Ramos (cell line): ENCODE measurements around the gene USP13.
"Not testable (repeated sequence)": the region's sequence is repeated elsewhere in the genome, so short reads cannot be mapped to it uniquely, and the experiment has no call there.

Source experiments
- in situ Hi-C: fragments of 300-500 bp; cut with MboI; formaldehyde crosslinking; loops from one replicate; pipeline ENCODE4 v1.14.3; 2022; ENCODE audit warnings: low sequenced_read_pairs; ENCODE audit not compliant: unreplicated experiment

USP13 gene

DNA sequence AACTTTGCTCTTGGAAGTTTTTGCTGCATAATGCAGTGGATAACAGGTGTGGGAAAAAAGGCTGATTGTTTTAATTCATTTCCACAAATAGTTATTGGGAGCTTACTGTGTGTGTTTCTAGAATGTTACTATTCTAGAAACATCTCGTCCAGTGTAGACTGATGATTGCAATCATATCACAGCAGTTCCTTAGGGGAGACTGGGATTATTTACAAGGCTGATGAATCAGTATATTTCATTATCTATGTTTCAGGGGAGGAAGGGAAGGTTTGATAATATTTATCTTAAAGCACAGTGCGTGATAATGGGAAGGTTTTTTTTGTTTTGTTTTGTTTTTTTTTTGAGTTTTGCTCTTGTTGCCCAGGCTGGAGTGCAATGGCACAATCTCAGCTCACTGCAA lies 2.4 kb downstream of the USP13 start:
- in situ Hi-C loops, result no loop called here

- in situ Hi-C loops, result no loop called here
Observed at GRCh38 chr3:179658606-179659005, 5.8 kb downstream of the USP13 start.

GRCh38 chr3:179660872-179661271 lies 8.0 kb downstream of the USP13 start:
- in situ Hi-C loops, result no loop called here

GRCh38 chr3:179661777-179662176 lies 8.9 kb downstream of the USP13 start:
- in situ Hi-C loops, result no loop called here

DNA sequence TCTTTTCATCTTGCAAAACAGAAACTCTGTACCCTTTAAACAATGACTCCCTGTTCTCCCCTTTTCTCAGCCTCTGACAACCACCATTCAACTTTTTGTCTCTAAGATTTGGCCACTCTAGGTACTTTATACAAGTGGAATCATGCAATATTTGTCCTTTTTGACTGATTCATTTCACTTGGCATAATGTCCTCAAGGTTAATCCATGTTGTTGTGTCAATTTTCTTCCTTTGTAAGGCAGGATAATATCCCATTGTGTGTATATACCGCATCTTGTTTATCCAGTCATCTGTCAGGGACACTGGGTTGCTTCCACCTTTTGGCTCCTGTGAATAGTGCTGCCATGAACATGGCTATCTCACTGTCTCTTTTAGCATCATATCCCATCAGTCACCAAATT lies 10.3 kb downstream of the USP13 start:
- in situ Hi-C loops, result no loop called here

DNA sequence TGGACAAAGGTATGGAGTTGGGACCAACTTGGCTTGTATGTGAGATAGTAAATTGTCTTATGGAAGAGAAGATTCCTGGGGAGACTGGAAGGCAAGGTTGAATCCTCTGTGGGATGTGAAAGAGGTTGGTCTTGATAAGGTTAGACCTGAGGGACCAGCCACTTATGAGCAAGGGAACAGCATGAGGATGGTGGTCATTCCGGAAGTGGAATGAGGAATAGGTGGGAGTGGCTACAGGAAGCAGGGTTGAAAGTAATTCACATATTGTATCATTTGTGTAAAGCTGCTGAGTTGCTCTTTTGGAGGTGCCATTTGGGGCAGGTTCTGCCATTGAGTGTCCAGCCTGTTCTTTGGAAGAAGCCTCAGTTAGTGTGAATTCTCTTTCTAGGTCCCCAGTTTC lies 13.2 kb downstream of the USP13 start:
- in situ Hi-C loops, result no loop called here

DNA sequence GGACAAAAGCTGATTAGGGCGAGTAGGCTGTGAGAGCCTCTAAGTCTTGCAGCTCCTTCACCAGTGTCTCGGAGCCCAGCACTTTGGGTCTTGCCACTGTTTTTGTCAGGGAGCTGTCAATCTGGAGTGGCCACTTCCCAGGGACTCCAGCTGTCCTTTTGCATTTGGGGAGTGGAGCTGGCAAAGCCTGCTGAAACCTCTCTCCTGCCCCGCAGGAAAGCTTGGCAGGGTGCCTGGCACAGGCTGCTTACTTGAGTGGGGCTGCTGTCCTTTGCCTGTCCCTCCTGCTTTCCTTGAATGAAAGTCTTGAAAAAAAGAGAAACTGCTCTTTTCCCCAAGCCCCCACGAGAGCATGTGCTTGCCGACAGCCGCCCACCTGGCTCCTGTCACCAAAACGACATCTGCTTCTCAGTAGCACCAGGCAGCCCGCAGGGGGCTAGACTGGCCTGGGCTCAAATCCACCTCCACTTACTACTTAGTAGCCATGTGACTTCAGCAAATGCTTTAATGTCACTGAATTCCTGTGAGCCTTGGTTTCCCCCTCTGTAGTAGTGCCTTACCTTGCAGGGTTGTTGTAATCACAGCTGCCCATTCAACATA lies 13.7 kb downstream of the USP13 start:
- in situ Hi-C loops, result no loop called here

DNA sequence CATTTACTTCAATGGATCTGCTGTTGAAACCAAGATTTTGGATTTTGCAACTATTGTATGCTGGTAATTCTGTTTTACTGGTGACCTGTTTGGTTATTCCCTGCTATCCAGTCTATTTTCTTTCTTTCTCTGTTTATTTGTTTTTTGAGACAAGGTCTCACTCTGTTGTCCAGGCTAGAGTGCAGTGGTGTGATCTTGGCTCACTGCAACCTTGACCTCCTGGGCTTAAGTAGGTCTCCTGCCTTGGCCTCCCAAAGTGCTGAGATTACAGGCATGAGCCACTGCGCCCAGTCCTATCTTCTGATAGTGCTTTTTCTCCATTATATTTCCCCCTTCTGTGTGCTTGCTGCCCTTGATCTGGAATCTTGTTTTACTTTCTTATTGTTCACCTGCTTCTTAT lies 15.6 kb downstream of the USP13 start:
- in situ Hi-C loops, result no loop called here

DNA sequence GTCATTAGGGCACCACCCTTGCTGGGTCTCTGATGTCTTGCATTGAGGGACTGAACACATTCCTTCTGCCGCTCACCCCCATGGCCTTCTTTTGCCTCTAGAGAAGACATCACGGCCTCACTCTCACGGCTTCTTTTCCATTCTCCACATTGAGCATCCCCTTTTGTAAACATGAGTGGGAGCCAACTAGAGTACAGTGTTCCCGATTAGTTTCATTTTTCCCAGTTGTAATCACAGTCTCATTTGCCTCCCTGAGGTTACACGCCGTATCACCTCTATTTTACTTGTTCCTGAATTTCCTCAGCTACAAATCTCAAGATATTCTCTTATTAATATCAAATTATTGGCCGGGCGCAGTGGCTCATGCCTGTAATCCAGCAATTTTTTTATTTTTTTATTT lies 17.5 kb downstream of the USP13 start:
- in situ Hi-C loops, result no loop called here

DNA sequence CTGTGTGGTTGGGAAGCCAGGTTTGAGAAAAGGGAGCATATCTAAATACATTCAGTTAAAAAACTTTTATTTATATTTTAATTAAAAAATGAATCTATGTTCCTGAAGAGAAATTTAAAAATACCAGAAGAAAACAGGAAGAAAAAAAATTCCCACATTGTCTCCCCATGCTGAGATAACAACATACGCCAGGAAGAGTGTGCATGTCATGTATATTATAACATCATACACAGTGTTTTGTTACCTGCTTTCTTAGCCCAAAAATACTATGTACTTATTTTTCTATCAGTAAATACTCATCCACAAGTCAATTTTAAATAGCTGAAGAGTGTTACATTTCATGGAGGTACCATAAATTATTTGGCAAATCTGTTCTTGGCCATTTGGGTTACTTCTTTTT lies 18.5 kb downstream of the USP13 start:
- in situ Hi-C loops, result no loop called here

DNA sequence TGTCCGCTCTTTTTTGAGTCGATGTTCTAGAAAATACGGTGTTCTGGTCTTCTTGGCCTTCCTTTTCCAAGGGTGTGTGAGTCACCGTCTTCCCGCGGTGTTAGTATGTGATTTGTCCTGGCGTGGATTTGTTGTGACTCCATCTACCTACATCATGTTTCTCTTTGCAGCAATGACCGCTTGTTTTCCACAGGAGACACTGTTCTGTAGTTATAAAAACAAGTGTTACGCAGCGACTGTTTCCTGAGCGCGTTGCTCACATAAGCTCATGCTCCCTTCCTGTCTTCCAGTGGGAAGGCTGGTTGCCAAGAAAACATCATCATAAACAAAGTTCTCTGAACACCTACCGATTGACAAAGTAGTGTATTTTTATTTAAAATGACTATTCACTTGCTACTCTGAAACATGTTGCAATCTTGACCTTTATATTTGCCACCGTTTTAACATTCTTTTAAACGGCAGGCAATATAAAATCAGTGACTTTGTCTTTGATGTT lies 19.0 kb downstream of the USP13 start:
- in situ Hi-C loops, result no loop called here

GRCh38 chr3:179672918-179673317 lies 20.1 kb downstream of the USP13 start:
- in situ Hi-C loops, result no loop called here

DNA sequence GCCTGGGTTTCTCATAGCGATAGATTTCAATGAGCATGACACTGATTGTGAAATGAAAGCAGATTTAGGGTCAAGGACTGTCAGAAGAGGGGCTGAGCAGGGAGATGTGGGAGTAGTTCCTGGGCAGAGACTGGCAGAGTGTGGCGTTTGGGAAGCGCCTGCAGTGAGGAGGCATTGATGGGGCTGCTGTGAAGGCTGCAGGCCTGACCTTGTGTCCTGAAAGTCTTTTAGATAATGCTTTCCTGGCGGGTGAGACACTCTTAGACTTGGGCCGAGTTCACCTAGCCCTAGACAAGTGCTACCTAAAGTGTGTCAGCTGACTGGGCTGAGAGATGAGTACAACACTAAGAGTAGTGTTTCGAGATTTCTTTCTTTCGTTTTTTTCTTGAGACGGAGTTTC lies 20.7 kb downstream of the USP13 start:
- in situ Hi-C loops, result no loop called here

- in situ Hi-C loops, result no loop called here
Observed at GRCh38 chr3:179676081-179676480, 23.2 kb downstream of the USP13 start.

DNA sequence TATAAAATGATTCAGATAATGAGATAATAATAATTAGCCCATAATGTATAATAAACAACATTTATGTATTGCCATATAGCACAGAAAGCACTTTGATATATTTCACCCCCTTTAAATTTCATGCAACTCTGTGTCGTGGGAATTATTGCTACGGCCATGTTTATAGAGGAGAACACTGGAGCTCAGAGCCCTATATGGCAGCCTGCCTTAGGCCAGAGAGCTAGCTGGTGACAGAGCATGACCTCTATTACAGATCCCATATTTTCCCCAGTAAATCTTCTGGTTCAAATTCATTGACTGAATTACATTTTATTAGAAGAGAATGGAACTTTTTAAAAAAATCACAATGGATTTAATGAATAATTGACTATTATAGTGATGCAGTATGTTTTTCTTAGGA lies 25.0 kb downstream of the USP13 start:
- in situ Hi-C loops, result no loop called here

DNA sequence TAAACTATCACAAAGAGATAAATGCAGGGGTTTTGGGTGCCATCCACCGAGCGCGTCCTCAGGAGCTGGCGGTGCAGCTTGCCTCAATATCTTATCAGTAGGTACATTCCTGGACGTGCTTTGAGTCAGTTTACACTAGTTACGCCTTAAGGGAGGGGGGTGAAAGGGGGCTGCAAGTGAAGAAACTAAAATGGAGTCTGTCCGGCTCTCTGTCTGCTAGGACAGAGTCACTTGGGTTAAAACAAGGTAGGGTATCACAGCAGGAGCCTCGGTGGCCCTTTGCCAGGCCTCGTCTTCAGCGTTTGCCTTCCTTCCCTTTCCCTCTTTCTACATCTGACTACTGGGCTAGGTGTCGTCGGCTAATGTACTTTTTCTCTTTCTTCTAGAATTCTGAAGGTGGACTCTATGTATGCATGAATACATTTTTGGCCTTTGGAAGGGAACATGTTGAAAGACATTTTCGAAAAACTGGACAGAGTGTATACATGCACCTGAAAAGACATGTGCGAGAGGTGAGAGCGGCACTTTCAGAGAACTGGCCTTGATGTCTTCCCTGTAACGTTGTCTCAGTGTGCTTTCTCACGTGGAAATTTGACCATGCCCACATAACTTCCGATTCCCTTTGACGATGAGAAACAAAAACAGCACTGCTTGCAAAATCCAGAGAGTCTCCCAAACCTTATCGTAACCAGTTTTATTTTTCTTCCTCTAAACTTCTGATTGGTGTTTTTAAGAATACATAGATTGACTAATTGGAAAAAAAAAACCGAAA lies 28.8 kb downstream of the USP13 start:
- in situ Hi-C loops, result no loop called here

GRCh38 chr3:179682426-179683080 lies 29.7 kb downstream of the USP13 start:
- in situ Hi-C loops, result no loop called here

DNA sequence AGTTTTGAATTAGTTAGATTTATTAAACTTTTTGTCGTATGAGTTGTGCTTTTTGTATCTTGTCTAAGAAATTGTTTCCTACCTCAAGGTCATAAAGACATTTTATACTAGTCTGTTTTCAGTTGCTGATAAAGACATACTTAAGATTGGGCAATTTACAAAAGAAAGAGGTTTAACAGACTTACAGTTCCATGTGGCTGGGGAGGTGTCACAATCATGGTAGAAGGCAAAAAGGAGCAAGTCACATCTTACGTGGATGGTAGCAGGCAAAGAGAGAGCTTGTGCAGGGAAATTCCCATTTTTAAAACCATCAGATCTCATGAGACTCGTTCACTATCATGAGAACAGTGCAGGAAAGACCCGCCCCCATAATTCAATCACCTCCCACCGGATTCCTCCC lies 30.4 kb downstream of the USP13 start:
- in situ Hi-C loops, result not testable (repeated sequence)

GRCh38 chr3:179687967-179688535 lies 35.2 kb downstream of the USP13 start:
- in situ Hi-C loops, result no loop called here

GRCh38 chr3:179688850-179689249 lies 36.0 kb downstream of the USP13 start:
- in situ Hi-C loops, result no loop called here

- in situ Hi-C loops, result no loop called here
Observed at GRCh38 chr3:179694731-179695130, 41.9 kb downstream of the USP13 start.
